HG03439 (cell line): ENCODE results near the gene MROH8.
"Not testable (repeated sequence)": the region's sequence is repeated elsewhere in the genome, so short reads cannot be mapped to it uniquely, and the experiment has no call there.

Source experiments
- ATAC-seq: cut with Tn5 transposase; IDR thresholded peaks from one replicate; pipeline ENCODE4 v1.9.1; 2021; ENCODE audit warnings: mild to moderate bottlenecking, moderate library complexity; ENCODE audit not compliant: unreplicated experiment

The MROH8 gene

GRCh38 chr20:37095599-37096414, 83.5 kb downstream of the MROH8 start, which contains the start of gene RBL1:
Gene RBL1, minus strand, starts transcription at chr20:37095997. Its CDS starts 69 bp downstream, at chr20:37095928.
- ATAC-seq, result peak; percentile 76

- ATAC-seq, result peak; percentile 26
These were observed 84.2 kb downstream of the MROH8 start for GRCh38 chr20:37095108-37095598.

DNA sequence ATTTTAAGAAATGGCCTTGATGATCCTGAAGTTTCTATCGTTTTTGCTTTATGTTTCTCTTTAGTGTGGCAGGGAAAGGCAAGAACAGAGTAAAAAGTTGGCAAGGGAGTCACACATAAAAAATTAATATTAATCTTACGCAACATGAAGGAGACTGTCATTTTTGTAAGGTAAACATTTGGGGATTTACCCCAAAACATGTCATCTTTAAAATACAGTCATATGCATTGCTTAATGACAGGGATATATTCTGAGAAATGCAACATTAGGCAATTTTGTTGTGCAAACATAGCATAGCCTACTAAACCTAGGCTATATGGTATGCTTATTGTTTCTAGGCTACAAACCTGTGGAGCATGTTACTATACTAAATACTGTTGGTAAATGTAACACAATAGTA, 88.9 kb downstream of the MROH8 start:
- ATAC-seq, result no peak

- ATAC-seq, result no peak
These were observed 97.5 kb downstream of the MROH8 start for GRCh38 chr20:37081717-37082289.

DNA sequence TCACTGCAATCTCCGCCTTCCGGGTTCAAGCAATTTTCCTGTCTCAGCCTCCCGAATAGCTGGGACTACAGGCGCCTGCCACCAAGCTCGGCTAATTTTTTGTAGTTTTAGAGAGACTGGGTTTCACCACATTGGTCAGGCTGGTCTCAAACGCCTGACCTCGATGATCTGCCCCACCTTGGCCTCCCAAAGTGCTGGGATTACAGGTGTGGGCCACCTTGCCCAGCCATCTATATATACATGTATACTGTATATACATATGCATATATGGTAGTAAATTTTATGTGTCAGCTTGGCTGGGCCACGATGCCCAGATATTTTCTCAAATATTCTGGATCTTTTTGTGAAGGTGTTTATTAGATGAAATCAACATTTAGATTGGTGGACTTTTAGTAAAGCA, 102.3 kb downstream of the MROH8 start:
- ATAC-seq, result no peak

GRCh38 chr20:37075932-37076685, 103.2 kb downstream of the MROH8 start:
- no peak for ATAC-seq

GRCh38 chr20:37072293-37073196, 106.8 kb downstream of the MROH8 start:
- no peak for ATAC-seq

GRCh38 chr20:37071481-37071911, 107.9 kb downstream of the MROH8 start:
- ATAC-seq, result no peak

DNA sequence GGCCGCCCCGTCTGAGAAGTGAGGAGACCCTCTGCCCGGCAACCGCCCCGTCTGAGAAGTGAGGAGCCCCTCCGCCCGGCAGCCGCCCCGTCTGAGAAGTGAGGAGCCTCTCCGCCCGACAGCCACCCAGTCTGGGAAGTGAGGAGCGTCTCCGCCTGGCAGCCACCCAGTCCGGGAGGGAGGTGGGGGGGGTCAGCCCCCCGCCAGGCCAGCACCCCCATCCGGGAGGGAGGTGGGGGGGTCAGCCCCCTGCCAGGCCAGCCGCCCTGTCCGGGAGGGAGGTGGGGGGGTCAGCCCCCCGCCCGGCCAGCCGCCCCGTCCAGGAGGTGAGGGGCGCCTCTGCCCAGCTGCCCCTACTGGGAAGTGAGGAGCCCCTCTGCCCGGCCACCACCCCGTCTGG, 109.8 kb downstream of the MROH8 start:
- not testable (repeated sequence) for ATAC-seq

GRCh38 chr20:37066168-37066567, 113.2 kb downstream of the MROH8 start:
- ATAC-seq, result no peak

DNA sequence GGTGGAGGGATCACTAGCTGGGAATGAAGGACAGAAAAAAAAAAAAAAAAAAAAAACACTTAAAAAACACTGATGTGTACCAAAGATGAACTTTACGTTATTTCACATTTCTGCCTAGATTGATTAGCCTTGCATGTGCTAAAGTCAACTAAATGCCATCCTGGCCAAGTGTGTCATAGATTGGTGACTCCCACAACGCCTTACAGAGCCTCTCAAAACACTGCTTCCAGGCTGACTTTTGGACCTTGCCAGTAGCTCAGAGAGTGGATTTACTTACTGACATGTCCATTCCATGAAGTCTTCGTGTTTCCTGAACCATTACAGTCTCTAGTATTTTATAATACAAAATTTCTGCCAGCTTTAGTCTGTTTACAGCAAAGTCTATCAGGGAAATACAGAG, 124.1 kb downstream of the MROH8 start:
- no peak for ATAC-seq

DNA sequence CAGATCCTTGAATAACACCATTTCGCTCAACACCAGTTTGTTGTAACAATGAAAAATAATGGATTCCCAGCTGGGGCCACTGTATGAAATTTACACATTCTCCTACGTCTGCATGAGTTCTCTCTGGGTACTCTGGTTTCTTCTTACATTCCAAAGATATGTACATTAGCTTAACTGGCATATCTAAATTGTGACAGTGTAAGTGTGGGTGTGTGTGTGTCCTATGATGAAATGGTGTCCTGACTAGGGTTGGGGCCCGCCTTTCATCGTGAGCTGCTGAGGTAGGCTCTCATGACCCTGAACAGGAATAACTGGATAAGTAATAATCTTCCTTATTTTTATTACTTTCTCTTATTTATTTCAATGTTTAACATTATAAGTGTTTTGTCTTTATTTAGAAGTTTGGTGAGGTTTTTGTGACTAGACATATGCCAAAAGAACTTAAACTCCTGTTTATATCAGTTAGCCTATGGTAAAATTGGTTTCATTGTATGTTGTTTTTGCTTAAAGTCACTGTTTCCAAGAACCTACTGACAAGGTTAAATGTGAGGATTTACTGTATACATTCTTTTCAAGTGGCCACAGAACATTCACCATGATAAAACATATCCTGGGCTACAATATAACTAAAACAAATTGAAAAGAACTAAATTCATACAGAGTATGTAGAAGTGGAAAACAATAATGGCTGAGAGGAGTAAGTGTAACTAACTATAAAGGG, 126.0 kb downstream of the MROH8 start:
- no peak for ATAC-seq
